Measurements from ENCODE around the gene CACHD1.

The CACHD1 gene

DNA sequence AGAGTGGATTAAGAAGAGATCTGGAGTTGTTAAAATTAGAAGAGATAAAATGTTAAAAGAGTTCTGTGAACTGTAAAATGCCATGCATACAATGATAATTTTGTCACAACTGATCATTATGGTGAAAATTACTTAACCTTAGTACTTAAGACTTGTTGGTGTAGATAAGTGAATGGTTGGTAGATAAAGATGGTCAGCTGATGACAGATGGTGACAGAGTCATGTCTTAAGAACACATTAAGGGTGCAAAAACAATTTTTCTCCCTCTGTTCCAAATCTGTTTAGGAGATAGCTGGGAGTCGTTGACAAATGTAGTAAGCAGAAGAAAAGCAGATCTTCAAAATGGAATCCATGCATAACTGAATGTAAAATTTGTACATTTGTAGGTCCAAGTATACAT, 18.5 kb upstream of the CACHD1 start:
- TF ChIP-seq, protein P1, sequence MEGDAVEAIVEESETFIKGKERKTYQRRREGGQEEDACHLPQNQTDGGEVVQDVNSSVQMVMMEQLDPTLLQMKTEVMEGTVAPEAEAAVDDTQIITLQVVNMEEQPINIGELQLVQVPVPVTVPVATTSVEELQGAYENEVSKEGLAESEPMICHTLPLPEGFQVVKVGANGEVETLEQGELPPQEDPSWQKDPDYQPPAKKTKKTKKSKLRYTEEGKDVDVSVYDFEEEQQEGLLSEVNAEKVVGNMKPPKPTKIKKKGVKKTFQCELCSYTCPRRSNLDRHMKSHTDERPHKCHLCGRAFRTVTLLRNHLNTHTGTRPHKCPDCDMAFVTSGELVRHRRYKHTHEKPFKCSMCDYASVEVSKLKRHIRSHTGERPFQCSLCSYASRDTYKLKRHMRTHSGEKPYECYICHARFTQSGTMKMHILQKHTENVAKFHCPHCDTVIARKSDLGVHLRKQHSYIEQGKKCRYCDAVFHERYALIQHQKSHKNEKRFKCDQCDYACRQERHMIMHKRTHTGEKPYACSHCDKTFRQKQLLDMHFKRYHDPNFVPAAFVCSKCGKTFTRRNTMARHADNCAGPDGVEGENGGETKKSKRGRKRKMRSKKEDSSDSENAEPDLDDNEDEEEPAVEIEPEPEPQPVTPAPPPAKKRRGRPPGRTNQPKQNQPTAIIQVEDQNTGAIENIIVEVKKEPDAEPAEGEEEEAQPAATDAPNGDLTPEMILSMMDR (IDR thresholded peaks at IDR 0.05; ENCODE audit: control insufficient read depth, insufficient read depth, low read depth, low read length, missing control alignments) = no peak
- no peak for DNase-seq (ENCODE audit: low read depth)
- no peak overlapping the region for H3K4me3 ChIP-seq (ENCODE audit: control insufficient read depth, low read depth, low read length)

DNA sequence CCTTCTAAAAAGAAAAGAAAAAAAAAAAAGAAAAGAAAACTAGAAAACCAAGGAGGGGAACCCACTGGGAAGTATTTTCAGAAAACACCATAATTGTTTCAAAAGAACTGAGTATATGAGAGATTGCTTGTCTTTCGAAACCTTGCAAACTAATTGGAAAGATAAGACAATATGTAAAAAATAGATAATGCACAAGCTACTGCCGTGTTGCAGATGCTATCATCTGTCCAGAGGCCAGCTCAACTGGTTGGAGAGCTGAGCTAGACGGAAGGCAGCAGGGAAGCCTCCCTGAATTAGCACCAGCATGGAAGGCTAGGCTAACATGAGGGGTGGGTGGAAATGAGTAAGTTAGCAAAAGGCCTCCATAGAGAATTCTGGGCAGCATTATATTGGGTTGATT, 16.2 kb upstream of the CACHD1 start:
- DNase-seq (ENCODE audit: low read depth) = no peak
- TF ChIP-seq, protein P1 (IDR thresholded peaks at IDR 0.05; ENCODE audit: control insufficient read depth, insufficient read depth, low read depth, low read length, missing control alignments) = no peak
- no peak overlapping the region for H3K4me3 ChIP-seq (ENCODE audit: control insufficient read depth, low read depth, low read length)

DNA sequence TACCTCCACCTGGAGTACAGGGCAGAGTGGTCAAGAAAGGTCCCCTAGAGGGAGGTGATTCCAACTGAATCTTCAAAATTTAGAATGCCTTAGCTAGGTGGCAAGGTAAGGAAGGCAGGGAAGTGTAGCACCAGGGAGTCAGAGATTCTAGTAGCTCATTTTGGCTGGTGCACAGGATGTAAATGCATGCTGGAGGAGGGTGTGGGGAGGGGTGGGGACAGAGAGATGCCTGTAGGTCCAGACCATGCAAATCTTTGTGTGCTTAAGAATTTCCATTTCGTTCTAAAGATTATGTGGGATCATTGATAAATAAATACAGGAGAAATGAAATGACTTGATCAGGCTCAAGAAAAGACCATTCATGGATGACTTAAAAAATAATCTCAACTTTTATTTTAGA, 11.0 kb upstream of the CACHD1 start:
- TF ChIP-seq, protein P1 (IDR thresholded peaks at IDR 0.05; ENCODE audit: control insufficient read depth, insufficient read depth, low read depth, low read length, missing control alignments) = no peak
- no peak overlapping the region for H3K4me3 ChIP-seq (ENCODE audit: control insufficient read depth, low read depth, low read length)
- no peak for DNase-seq (ENCODE audit: low read depth)

DNA sequence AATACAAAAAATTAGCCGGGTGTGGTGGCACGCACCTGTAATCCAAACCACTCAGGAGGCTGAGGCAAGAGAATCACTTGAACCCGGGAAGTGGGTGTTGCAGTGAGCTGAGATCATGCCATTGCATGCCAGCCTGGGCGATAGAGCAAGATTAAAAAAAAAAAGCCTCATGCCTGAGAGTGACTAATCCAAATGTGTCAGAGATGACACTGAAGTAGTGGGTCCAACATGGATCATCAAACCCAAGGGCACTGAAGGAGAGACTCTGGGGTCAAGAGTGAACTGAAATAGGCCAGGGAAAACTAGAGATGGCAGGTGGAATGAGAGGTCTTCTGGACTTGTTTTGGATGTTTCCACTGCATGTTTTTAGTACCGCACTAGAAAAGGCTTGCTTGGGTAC, 10.2 kb upstream of the CACHD1 start:
- TF ChIP-seq, protein P1 (IDR thresholded peaks at IDR 0.05; ENCODE audit: control insufficient read depth, insufficient read depth, low read depth, low read length, missing control alignments) = no peak
- no peak overlapping the region for H3K4me3 ChIP-seq (ENCODE audit: control insufficient read depth, low read depth, low read length)
- DNase-seq (ENCODE audit: low read depth) = no peak

DNA sequence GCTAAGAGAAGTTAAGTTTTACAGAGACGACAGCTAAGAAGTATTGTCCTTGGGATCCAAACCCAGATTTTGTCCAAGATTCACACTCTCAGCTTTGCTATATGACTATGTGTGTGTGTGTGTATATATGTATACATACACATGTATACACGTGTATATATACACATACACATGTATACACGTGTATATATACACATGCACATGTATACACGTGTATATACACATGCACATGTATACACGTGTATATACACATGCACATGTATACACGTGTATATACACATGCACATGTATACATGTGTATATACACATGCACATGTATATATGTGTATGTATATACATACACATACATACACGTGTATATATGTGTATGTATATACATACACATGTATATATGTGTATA, 3.9 kb upstream of the CACHD1 start:
- H3K4me3 ChIP-seq (ENCODE audit: control insufficient read depth, low read depth, low read length) = no peak overlapping the region
- DNase-seq (ENCODE audit: low read depth) = no peak
- TF ChIP-seq, protein P1 (IDR thresholded peaks at IDR 0.05; ENCODE audit: control insufficient read depth, insufficient read depth, low read depth, low read length, missing control alignments) = no peak

DNA sequence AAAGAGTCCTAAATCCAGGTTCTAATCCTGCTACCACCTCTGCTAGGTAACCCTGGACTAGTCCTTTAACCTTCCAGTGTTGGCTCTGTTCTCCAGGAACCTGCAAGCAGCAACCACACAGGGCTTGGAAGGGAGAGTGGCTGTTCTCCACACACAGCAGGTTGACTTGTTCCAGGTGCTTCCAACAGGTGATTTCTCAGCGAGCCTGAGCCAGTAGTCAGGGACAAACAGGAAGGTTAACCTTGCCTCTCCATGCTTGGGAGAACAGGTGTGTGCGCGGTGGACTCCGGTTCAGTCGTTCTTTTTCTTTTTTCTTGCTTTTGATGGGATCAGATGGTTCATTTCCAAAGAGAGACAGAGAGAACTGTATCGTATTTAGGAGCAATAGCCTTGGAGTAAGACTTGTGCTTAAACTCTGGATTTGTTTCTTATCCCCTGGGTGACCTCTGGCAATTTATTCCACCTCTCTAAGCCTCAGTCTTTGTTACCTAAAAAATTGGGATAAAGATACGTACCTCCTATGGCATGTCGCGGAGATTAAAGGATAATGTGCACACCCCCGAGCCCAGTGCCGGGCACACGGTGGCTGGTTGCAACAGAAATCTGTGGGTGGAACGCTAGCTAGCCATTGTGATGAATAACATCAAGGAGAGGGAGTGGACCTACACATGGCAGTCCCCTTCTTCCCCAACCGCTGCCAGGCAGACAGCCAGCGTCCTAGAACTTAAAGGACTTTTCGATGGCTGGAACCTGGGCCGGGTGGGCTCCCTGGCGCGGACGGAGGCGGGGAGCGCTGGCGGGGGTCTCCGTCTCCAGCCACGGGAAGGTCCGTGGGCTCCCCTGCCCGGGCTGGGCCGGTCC, 583 bp upstream of the CACHD1 start:
- no peak for DNase-seq (ENCODE audit: low read depth)
- H3K4me3 ChIP-seq (ENCODE audit: control insufficient read depth, low read depth, low read length) = peak overlapping the region; percentile 75
- TF ChIP-seq, protein P1 (IDR thresholded peaks at IDR 0.05; ENCODE audit: control insufficient read depth, insufficient read depth, low read depth, low read length, missing control alignments) = no peak

Measured in AG09309 (cell line).